Erythroblast (primary cell): ENCODE results near the gene CSMD2.

Experiments used
- DNase-seq, 2 experiments: peaks; one replicate each; lab custom pipeline; 2025; lab: John Stamatoyannopoulos, UW
- GATA1 ChIP-seq: IDR thresholded peaks from 2 replicates; pipeline ENCODE4 v1.6.1; 2011; ENCODE audit warnings: low read depth, mild to moderate bottlenecking, control low read depth, low read length, moderate library complexity
- POLR2A ChIP-seq: IDR thresholded peaks from 2 replicates; pipeline ENCODE4 v1.6.1; 2011; ENCODE audit warnings: mild to moderate bottlenecking, low read length

CSMD2 gene

DNA sequence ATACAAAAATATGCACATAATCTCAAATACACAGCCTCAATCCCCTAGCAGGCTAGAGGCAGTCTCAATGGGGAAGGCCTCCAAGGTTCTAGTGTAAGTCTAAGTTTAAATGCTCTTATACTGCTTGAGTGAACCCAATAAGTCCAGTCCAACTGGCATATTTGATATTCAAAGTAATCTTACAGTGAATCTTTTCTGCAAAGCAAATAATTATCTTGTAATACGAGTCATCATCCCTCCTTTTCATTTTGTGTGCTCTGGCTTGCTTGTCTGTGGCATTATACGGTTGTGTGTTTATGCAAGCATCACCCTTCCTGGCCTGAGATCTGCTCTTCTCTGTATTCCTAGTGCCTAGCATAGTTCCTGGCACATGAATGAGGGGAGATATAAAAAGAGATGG lies 468.1 kb downstream of the CSMD2 start:
- TF ChIP-seq GATA1 (no peak), POLR2A (no peak)
- no peak for DNase-seq

DNA sequence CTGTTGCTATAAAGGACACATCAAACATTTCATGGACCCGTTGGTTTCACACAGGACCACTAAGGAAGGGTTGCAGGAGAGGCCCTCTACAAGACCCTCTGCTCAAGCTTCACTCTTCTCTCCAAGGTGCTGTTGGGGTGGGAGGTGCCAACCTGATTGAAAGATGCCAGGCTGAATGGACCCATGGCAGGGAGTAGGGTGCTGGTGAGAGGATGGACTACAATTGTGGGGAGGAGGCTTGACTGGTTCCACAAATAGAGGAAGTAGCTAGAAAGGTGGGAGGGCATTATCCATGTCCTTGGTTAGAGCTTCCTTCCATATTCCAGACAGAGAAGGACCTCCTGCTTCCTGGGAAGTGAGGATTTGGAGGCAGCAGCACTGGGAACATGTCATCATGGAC lies 468.7 kb downstream of the CSMD2 start:
- TF ChIP-seq GATA1, result no peak
- no peak for TF ChIP-seq POLR2A

DNA sequence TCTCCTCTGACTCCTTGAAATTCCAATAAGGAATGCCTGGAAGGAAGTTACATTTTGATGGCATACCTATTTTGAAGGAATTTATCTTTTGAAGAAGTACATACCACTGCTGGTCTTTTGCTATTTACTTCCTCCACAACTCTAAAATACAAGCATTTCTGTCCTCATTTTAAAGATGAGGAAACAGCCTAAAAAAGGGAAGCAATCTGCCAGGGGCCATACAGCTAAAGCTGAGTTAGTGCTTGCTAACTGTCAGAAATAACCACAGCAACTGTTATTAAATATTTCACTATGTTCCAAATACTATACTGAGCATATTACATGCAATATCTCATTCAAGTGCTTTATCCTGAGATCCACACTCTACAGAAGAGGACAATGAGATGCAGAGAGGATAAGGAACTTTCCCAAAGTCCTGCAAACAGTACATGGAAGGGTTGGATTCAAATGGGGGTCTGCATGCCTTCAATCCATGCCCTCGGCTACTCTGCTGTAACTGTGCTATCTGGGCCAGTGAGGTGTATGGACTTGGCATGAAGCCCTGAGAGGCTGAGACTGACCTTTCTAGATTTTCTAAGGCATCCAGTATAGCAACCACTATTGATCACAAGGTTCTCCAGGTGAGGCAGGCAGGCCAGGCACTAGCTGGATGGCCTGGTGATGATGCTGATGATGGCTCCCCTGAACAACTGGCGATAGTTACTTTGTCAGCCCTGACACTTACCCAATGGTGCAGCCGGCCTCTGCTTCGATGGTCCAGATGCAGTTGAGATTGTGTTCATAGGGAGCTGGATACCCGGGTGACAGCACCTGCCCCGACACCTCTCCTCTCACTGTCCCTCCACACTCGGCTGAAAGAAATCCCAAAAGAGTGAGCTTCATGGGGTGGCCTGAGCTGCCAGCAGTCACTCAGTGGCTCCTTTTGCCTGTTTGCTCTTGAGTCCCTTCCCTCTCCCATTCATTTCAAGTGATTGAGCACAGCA lies 472.5 kb downstream of the CSMD2 start:
- DNase-seq, result no peak
- TF ChIP-seq GATA1, result no peak
- TF ChIP-seq POLR2A, result no peak

More for the DNA sequence above, 468.7 kb downstream of the CSMD2 start:
- DNase-seq, result no peak

DNA sequence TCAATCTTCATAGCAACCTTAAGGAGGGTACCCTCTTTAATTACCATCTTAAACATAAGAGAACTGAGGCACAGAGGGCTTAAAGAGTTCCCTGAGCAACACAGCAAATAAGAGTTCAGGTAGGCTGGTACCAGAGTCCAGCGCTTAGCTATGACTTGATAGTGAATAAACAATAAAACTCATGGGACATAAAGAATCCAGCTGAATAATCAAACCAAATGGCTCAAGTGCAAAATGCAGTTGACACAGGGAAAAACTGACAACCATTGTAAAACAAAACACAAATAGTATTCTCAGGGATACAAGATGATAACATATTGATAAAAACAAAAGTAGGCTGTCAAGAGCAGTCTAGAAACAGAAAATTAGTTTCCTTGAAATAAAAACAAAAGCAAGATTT lies 478.0 kb downstream of the CSMD2 start:
- no peak for DNase-seq
- no peak for TF ChIP-seq GATA1
- no peak for TF ChIP-seq POLR2A

DNA sequence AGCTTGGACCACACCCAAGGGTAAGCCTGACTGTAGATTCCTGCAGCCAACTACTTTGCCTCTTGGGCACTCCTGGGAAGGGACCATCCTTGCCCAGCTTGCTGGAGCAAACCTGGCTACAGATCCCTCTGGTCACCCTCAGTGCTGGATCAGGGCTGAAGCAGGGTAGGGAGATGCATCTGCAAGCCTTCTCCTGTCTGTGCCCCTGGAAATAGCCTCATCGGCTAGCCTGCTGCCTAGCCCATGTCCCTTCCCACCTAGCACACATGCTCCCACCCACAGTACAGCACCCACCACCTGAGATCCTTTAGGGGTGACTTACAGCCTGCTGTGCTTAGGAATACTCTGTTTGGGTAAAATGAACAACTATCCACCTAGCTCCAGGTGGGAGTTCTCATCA lies 478.5 kb downstream of the CSMD2 start:
- TF ChIP-seq POLR2A (no peak), GATA1 (no peak)
- DNase-seq, result no peak

DNA sequence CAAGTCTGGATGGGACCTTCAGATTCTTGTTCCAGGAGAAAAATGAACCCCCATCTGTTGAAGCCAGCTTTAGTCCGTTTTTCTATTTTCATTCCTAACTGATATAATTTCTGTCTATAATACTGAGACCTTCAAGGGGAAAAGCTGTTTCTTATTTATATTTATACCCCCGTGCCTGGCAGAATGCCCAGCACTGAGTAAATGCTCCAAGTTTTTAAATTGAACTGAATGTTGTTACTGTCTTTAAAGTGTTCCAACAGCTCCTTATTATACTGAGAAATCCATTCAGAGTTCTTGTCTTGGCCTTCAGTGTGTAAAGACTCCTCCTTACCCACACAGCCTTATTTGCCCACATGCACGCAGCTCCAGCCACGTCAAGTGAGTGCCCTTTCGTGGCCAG lies 479.8 kb downstream of the CSMD2 start:
- no peak for DNase-seq

DNA sequence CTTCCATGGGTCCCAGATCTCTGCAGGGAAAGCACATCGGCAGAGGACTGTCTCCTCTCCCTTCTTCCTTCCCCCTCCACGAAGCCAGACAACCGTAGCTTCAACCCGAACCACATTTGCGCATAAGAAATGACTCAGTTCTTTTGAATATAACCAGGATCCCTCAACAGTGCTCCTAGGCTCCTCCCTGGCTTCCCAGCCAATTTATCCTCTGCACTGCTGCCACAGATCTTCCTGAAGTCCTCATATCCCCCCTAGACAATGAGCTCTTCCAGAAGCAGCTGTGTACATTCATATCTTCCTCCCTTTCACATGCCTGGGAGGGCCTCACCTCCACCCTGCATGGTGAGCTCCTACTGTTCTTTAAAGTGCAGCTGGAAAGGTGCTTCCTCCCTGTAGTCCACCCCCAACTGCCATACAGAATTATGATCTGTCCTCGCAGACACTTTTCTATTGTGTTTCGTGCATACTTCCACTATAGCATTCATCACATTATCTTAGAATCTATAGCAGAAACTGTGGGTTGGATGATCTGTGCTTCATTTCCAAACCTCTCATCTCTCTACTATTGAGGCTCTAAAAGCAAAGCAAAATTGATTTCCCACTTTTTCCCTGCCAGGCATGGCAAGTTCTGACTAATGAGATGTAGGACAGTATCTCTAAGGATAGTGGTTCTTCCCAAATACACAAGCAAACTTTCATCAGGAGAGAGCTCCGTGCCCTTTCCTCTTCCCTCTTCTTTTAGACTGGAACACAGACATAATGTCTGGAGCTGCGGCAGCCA lies 480.4 kb downstream of the CSMD2 start:
- TF ChIP-seq POLR2A, result no peak
- TF ChIP-seq GATA1, result no peak
- DNase-seq, result no peak

More for the DNA sequence above, 479.8 kb downstream of the CSMD2 start:
- TF ChIP-seq POLR2A, result no peak
- TF ChIP-seq GATA1, result no peak

DNA sequence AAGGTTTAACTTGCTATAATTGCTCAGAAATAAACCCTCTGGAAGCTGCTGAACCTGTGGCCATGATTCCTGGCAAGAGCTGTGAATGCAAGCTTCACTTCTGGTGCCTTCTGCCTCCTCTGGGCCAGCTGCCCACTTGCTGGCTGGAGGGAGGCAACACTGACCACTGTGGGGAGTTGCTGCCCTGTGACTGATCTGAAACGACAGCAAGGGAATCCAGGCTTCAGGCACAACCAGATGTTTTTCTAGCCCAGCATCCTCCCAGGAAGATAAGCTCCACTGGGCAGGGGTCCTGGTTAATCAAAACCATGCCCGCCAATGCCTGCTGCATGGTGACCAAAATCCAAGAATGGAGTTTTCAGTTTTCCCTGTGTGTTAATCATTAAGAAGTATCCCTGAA lies 481.1 kb downstream of the CSMD2 start:
- TF ChIP-seq GATA1, result no peak
- TF ChIP-seq POLR2A, result no peak
- DNase-seq, result no peak

DNA sequence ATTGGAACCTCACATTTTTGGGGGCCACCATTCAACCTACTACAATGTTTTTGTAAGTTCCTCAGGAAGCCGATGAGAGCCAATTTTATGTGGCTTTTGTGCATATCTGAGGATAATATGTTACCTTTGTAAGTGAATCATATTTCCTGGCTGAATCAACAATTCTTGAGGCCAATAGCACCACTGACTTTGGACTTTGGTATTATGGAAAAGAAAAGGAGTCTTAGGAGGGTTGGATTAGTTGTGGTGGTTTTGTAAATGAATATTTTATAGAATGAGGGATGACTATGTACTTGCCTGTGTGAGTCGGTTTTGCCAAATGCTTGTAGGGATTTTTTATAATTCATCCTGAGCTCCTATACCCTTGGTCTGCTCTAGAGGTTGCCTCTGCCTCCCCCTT lies 482.7 kb downstream of the CSMD2 start:
- no peak for DNase-seq
- TF ChIP-seq GATA1 (no peak), POLR2A (no peak)

DNA sequence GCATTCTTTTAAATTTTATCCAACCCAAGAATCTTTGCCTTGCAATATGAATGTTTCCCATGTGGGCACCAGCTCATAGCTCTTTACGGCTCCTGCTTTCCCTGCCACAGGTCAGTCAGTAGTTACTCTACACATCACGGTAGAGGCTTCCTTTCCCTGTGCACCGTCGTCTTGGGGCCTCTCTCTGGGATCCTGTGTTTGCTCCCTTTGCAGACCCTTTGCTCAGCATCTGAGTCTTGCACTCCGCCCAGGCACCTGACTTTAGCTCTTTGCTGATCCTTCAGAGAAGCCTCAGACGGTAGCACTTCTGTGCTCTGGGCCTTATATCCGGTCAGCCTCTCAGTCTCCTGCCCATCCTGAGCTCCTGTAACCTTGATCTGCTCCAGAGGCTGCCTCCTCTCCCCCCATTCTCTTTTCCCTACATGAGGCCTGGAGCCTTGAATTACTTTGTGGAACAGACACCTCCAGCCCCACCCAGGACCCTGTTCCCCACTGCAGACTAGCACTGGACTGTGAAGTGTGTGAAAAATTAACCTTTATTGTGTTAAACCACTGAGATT lies 484.7 kb downstream of the CSMD2 start:
- TF ChIP-seq POLR2A (no peak), GATA1 (no peak)
- DNase-seq, result no peak

DNA sequence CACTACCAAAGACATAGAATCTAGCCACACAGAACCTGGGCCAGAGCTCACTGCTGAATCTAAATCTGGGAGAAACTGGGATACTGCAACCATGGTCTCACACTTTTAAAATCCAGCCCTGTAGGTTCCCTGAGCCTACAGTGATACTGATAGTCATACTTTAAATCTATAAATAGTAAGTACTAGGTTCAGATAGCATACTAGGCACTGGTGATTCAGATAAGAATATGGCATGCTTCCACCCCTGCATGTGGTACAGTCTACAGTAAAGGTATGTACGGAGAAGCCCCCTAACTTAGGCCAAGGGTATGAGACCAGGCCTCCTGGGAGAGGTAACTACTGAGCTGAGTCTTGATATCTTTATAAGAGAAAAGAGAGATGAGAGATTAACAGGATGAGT lies 494.5 kb downstream of the CSMD2 start:
- no peak for DNase-seq
- no peak for TF ChIP-seq GATA1
- TF ChIP-seq POLR2A, result no peak

DNA sequence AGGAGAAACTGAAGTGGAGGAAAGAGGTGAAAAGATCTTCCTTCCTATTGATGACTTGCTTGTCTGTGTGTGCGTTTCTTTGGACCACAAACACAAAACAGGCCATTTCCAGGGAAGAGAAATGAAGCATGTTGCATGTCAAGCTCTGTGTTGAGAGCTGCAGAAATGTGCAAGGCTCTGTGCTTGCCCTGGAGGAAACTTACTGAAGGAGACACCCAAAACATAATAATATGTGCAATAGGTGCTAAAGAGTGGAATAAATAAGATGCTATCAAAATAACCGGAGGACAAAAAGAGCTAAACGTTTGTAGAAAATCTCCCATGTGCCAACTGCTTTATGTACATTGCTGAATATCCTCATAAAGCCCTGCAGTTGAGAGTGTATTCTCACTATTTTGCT lies 496.3 kb downstream of the CSMD2 start:
- TF ChIP-seq GATA1 (no peak), POLR2A (no peak)
- no peak for DNase-seq

DNA sequence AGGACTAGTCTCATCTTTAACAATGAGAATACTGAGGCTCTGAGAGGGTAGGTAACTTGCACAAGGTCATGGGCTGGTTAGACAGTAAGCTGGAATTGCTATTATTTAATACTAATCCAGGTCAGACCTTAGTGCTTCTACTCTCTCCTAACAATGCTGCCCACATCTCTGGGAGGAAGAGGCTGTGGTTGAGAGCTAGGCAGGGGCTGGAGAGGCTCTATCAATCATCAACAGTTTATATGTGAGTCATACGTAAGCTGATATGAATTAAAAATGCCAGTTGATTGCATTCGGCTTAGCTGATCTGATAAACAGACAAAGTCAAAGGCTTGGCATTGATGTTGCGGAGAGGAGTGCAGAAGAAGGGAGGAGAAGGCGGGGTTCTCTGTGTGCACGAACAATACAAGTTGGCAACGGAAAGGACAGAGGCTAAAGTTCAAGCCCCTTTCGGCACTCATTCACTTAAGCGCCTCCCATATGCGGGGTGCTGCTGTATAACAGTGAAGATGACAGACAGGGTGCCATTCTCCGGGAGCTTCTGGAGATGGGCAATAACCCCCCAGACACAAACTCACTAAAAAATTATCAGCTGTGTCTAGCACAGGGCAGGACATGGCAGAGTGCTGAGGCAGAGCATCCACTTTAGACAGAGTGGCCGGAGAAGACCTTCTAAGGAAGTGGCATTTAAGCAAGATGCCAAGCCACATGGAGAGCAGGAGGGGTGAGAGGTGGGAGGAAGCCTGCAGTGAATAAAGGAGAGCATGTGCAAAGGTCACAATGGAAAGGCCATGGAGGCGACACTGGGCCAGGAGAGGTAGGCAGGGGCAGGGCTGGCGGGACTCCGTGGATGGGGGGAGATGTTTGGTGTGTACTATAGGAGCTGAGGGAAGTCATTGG lies 497.4 kb downstream of the CSMD2 start:
- TF ChIP-seq POLR2A (no peak), GATA1 (no peak)
- DNase-seq, result no peak
